Measurements from ENCODE around the gene CHD9NB.

- TF ChIP-seq POLR2AphosphoS5 (IDR thresholded peaks at IDR 0.05) (no peak), CTCF (IDR thresholded peaks at IDR 0.05) (no peak), POLR2A (IDR thresholded peaks at IDR 0.05) (no peak)
Measured at GRCh38 chr16:53092284-53092683, 39.6 kb upstream of the CHD9NB start.

Data from prostate gland (tissue), 2 donors.